Bronchial epithelial cell (primary cell): ENCODE results near the gene HOXB6. TPM values are rescaled to one million over a fixed set of nuclear protein-coding genes. Genes with fewer than 3 reads are reported as not detected.

Experiments used
- DNase-seq: peaks from one replicate; pipeline ENCODE4 v3.0.0-alpha.2; 2010; ENCODE audit warnings: low read depth
- FAIRE-seq: peaks from 2 replicates; lab custom pipeline; 2011; peaks lifted over from hg19 to GRCh38; lab: Jason Lieb, UNC
- H3K27me3 ChIP-seq: 2 replicates; pipeline ENCODE4 v1.5.1; 2011; ENCODE audit warnings: low read length; ENCODE audit not compliant: control insufficient read depth, insufficient read depth
- H3K36me3 ChIP-seq: 2 replicates; pipeline ENCODE4 v1.5.1; 2011; ENCODE audit warnings: low read length; ENCODE audit not compliant: control insufficient read depth, insufficient read depth
- H3K4me3 ChIP-seq: 2 replicates; pipeline ENCODE4 v1.5.1; 2011; ENCODE audit warnings: mild to moderate bottlenecking, low read depth, low read length, control low read depth
- CTCF ChIP-seq: IDR thresholded peaks from 2 replicates; pipeline ENCODE4 v1.5.1; 2011; ENCODE audit warnings: mild to moderate bottlenecking, moderate library complexity, low read length, control low read depth, inconsistent platforms; ENCODE audit not compliant: insufficient read depth, severe bottlenecking
- total RNA-seq: library from RNA; depleted of rRNA; stranded (reverse); fragments of >200 nt; gene quantifications from 2 replicates; pipeline ENCODE4 v1.2.1, GENCODE V29; 2014

The HOXB6 gene
- total RNA-seq, 1 donor from 2014 or later = not detected

GRCh38 chr17:48558057-48558830 is 46.5 kb downstream of the HOXB6 start:
- TF ChIP-seq CTCF = no peak
- H3K4me3 ChIP-seq = no peak overlapping the region
- H3K27me3 ChIP-seq = peaks cover 82% of the 10 kb centered on the region
- H3K36me3 ChIP-seq = no peaks in the 10 kb centered on the region
- no peak for DNase-seq
- FAIRE-seq = no peak

GRCh38 chr17:48556576-48557401 is 48.0 kb downstream of the HOXB6 start:
- FAIRE-seq (no peak), DNase-seq (no peak)
- H3K4me3 ChIP-seq = no peak overlapping the region
- no peaks in the 10 kb centered on the region for H3K36me3 ChIP-seq
- H3K27me3 ChIP-seq = peaks cover 78% of the 10 kb centered on the region
- no peak for TF ChIP-seq CTCF

GRCh38 chr17:48556229-48556575 is 48.6 kb downstream of the HOXB6 start:
- Histone ChIP-seq H3K27me3 (peaks cover 79% of the 10 kb centered on the region), H3K4me3 (no peak overlapping the region), H3K36me3 (no peaks in the 10 kb centered on the region)
- DNase-seq (no peak), FAIRE-seq (no peak)
- TF ChIP-seq CTCF = no peak

- no peak for FAIRE-seq
- Histone ChIP-seq H3K27me3 (peaks cover 78% of the 10 kb centered on the region), H3K4me3 (no peak overlapping the region), H3K36me3 (no peaks in the 10 kb centered on the region)
- TF ChIP-seq CTCF = no peak
- no peak for DNase-seq
Measured at GRCh38 chr17:48555258-48556228, 49.2 kb downstream of the HOXB6 start.

- Histone ChIP-seq H3K36me3 (no peaks in the 10 kb centered on the region), H3K27me3 (peaks cover 78% of the 10 kb centered on the region), H3K4me3 (no peak overlapping the region)
- FAIRE-seq = no peak
- TF ChIP-seq CTCF = no peak
- no peak for DNase-seq
Measured at GRCh38 chr17:48554412-48555257, 50.2 kb downstream of the HOXB6 start.
